Endothelial cell of umbilical vein (primary cell): ENCODE data around the gene NELFCD. TPM values are rescaled to one million over a fixed set of nuclear protein-coding genes. Genes with fewer than 3 reads are reported as not detected.

Experiments
- polyA plus RNA-seq, 4 experiments: library from polyadenylated mRNA; depleted of rRNA in 3 of 4; stranded (reverse) in 3 of 4; unstranded in 1 of 4; fragments of >200 nt; gene quantifications; 2 replicates each; pipeline versions ENCODE4 v1.2.1 to v1.2.3, GENCODE V29; 2011 to 2012; ENCODE audit warnings: missing spikeins in 1 of 4
- total RNA-seq: library from RNA; stranded (reverse); gene quantifications from 2 replicates; pipeline ENCODE4 v1.2.3, GENCODE V29; 2021

The NELFCD gene
- total and polyA plus RNA-seq, 2 donors (not counting 3 experiments of a cell fraction or from before 2014, with no cell fraction given) = 90.1 to 92.5 TPM

Other genes starting within 250 kb of the NELFCD start
- gene GNAS-AS1, start 130.4 kb upstream of the NELFCD start, total RNA-seq = 0.58 and 0.74 TPM in 2 replicates
- gene GNAS-AS1, start 130.4 kb upstream of the NELFCD start, polyA plus RNA-seq = 0.11 TPM in 1 of 2 replicates, not detected in the other
- gene GNAS, start 128.5 kb upstream of the NELFCD start, total RNA-seq = 1,141 and 1,217 TPM in 2 replicates
- gene GNAS, start 128.5 kb upstream of the NELFCD start, polyA plus RNA-seq = 1,637 and 1,882 TPM in 2 replicates
- 299 and 304 TPM in 2 replicates for gene CTSZ, start 26.0 kb downstream of the NELFCD start, total RNA-seq
- 323 and 387 TPM in 2 replicates for gene CTSZ, start 26.0 kb downstream of the NELFCD start, polyA plus RNA-seq
- gene TUBB1, start 38.2 kb downstream of the NELFCD start, total RNA-seq = not detected in 2 replicates
- 0.02 and 0.04 TPM in 2 replicates for gene TUBB1, start 38.2 kb downstream of the NELFCD start, polyA plus RNA-seq
- gene ATP5F1E, start 51.1 kb downstream of the NELFCD start, total RNA-seq = 107 and 114 TPM in 2 replicates
- gene ATP5F1E, start 51.1 kb downstream of the NELFCD start, polyA plus RNA-seq = 20.2 and 29.0 TPM in 2 replicates
- gene PRELID3B, start 61.5 kb downstream of the NELFCD start, total RNA-seq = 47.4 and 57.2 TPM in 2 replicates
- 12.1 and 14.9 TPM in 2 replicates for gene PRELID3B, start 61.5 kb downstream of the NELFCD start, polyA plus RNA-seq
- not detected in 2 replicates for gene ZNF831, start 182.6 kb downstream of the NELFCD start, total RNA-seq
- not detected in 2 replicates for gene ZNF831, start 182.6 kb downstream of the NELFCD start, polyA plus RNA-seq